GDM1 (cell line): ENCODE results near the gene MEGF6.
"Not testable (repeated sequence)": the region's sequence is repeated elsewhere in the genome, so short reads cannot be mapped to it uniquely, and the experiment has no call there.

Source experiments
- DNase-seq: peaks from one replicate; lab custom pipeline; 2025; lab: John Stamatoyannopoulos, UW

Gene MEGF6

DNA sequence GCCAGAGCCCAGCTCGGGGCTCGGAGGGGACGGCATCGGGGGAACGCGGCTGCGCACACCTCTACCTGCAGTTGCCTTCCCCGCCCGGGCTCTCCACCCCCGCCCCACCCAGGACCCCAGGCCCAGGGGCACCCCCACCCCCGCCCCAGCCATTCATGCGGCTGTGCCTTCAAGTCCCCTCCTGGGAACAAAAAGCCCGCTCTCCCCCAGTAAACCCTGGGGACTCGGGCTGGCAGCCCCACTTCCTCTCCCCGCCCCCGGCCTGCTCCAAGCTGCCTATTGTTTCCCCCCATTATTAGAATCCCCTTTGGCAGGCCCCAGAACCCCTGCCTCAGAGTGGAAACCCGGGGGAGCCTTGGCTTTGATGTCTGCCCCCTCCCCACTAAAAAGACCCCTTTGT, 18.0 kb downstream of the MEGF6 start:
- no peak for DNase-seq

DNA sequence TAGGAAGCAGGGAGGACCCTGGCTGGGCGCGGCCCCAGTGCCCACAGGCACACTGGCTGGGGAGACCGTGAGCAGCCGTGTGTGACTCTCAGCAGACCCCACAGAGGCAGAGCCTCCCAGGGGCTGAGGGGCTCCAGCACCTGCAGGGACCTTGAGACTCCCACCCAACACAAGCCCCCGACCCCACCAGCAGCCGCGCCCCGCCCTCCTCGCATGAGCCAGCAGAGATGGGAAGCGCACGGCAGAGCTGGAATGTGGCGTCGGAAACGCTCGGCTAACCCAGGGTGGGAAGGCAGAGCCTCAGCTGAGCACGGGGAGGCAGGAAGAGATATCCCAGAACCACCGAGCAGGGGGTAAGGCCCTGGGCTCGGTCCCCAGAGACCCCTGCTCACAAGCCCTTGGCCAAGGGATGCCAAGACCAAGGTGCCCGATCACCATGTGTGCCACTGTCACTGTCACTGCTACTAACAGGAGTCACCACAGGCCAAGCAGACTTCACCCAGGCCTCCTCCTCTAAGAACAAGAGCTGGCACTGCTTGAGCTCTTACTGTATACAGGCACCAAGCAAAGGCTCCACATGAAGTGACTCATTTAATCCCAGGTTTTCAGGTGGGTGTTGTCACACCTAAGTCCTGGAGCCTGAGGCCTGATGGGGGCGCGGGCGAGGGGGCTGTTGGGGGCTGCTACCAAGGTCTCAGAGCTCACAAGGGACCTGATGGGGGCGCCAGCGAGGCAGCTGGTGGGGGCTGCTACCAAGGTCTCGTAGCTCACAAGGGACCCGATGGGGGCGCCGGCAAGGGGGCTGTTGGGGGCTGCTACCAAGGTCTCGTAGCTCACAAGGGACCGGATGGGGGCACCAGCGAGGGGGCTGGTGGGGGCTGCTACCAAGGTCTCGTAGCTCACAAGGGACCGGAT, 20.1 kb downstream of the MEGF6 start:
- DNase-seq = no peak

DNA sequence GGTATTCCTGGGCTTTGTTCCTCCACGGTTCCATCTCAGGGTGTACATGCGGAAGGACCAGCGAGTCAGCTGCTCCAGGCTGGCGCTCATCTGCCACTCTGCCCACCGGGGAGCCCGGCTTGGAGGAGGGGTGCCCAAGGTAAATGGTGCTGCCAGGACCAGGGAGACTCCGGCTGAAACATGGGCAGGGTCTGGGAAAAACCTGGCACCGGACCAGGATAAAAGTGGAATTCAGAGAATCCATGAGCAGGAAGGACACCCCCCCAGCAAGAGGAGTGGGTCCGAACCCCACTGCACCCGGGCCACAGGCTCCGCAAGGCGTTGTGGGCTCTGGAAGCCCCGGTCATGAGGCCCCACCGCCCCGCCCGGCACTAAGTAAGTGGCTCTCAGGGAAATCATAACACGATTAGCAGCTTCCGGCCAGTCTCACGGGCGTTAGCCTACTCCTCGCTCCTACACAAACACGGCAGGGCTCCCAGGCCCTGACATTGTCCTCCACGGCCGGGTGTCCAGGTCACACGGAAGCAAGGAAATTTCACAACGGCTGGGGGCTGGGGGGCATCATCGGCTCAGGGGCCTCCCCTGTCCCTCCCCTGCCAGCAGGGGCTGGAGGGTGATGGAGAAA, 21.1 kb downstream of the MEGF6 start:
- no peak for DNase-seq

DNA sequence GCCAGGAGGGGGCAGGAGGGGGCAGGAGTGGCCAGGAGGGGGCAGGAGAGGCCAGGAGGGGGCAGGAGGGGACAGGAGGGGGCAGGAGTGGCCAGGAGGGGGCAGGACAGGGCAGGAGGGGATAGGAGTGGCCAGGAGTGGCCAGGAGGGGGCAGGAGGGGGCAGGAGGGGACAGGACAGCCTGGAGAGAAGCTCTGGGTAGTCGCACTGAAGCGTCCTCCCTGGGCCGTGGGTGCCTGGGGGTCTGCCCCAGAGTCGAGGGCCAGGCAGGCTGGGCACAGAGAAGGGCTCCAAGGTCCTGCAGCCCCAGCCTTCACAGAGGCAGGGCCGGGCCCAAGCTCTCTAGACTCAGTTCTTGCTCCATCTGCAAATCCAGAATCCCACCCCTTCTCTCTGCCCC, 22.9 kb downstream of the MEGF6 start:
- no peak for DNase-seq

DNA sequence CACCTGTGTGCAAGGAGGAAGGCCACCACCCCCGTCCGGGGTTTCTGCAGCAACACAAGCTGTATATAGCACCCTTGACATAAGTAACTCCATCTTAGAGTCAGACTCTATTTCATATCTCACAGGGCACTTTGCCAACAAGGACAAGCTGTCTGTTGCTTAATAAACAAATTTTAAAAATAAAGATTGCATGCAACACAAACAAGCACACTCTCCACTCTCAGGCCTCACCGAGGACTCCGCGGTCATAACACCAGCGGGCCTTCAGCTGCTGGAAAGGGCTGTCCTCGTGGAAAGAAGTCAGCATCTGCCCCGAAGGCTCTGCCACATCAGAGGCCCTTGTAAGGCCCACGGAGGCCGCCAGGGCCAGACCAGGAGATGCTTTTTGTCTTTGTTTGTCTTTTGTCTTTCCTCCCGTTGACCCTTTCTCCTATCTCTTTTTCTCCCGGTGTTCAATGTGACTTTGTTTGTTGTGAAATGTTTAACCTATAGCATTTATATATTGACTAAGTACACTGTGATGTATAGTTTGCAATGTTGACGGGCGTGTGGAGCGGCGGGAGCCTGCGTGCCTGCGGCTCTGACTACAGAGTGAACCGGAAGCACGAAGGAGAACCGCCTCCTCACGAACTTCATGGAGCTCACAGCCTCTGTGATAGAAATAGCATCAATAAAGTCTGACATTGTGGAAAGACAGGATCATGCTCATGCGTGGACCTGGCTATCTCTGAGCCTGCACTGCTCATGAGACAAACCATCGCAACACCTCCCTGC, 24.1 kb downstream of the MEGF6 start:
- no peak for DNase-seq

DNA sequence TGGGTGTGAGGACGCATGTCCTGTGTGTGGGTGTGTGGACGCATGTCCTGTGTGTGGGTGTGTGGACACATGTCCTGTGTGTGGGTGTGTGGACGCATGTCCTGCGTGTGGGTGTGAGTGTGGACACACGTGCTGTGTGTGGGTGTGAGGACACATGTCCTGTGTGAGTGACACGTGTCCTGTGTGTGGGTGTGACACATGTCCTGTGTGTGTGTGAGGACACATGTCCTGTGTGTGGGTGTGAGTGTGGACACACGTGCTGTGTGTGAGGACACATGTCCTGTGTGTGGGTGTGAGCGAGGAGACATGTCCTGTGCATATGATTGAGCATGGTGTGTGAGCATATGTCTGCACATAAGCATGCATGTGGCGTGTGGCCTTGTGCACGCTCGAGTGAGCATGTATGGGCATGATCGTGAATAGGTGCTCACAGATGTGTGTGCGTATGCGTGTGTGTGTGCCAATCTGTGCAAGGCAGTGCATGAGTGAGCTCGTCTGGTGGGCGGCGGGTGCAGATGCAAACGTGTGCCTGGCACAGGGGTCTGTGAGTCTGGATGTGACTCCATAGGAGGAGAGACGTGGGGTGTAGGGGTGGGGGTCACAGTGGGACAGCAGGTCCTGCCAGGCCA, 25.3 kb downstream of the MEGF6 start:
- no peak for DNase-seq

DNA sequence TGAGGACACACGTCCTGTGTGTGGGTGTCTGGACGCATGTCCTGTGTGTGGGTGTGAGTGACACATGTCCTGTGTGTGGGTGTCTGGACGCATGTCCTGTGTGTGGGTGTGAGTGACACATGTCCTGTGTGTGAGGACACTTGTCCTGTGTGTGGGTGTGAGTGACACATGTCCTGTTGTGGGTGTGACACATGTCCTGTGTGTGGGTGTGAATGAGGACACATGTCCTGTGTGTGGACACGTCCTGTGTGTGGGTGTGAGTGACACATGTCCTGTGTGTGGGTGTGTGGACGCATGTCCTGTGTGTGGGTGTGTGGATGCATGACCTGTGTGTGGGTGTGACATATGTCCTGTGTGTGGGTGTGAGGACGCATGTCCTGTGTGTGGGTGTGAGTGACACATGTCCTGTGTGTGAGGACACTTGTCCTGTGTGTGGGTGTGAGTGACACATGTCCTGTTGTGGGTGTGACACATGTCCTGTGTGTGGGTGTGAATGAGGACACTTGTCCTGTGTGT, 25.9 kb downstream of the MEGF6 start:
- not testable (repeated sequence) for DNase-seq

DNA sequence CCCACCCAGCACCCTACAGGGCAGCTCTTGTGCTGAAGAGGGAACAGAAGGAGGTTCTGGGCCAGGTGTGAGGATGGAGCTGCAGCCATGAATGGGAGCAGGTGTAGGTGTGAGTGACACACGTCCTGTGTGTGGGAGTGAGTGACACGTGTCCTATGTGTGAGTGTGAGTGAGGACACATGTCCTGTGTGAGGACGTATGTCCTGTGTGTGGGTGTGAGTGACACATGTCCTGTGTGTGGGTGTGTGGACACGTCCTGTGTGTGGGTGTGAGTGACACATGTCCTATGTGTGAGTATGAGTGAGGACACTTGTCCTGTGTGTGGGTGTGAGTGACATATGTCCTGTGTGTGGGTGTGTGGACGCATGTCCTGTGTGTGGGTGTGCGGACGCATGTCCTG, 26.4 kb downstream of the MEGF6 start:
- DNase-seq = no peak

DNA sequence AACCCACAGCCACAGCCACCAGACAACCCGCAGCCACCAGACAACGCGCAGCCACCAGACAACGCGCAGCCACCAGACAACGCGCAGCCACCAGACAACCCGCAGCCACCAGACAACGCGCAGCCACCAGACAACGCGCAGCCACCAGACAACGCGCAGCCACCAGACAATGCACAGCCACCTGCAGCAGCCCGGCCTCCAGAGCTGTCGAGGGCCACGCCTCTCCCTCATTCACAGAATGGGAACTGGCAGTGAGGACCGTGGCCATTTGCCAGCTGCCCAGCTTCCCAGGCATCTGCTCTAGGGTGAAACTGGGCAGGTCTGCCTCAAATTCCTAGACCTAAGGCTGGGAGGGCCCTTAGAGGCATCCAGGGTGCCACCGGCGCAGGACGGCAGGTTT, 27.6 kb downstream of the MEGF6 start:
- not testable (repeated sequence) for DNase-seq

DNA sequence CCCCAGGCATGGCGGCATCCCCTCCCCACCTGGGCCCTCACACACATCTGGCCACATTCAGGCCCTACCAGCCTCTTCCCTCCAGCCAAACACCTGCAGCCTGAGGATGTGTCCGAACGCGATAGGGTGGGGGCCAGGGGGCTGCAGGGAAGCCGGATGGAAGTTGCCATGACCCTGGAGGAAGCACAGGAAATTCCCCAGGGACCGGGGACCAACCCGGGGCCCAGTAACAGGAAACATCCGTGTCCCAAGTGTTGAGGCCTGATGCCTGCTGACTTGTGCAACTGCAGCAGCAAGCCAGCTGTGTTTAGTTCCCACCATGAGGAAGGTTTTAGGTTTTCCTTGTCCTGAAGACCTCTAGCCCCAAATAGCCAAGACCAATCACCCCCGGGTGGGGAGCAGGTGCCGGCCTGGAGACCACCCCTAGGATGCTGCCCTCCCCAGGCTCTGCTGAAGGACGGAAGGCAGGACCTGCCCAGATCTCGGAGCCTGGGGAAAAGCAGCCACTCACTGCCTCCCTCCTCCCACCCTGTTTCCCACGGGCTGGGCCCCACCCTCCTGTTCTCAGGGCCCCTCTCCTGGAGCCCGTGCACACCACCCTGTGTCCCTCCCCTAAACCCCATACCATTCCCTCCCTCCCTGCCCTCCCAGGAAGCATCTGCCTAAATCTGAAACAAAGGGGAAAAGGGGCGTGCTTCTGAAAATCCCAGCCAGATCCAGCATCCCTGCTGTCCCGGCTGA, 29.8 kb downstream of the MEGF6 start:
- DNase-seq = no peak

DNA sequence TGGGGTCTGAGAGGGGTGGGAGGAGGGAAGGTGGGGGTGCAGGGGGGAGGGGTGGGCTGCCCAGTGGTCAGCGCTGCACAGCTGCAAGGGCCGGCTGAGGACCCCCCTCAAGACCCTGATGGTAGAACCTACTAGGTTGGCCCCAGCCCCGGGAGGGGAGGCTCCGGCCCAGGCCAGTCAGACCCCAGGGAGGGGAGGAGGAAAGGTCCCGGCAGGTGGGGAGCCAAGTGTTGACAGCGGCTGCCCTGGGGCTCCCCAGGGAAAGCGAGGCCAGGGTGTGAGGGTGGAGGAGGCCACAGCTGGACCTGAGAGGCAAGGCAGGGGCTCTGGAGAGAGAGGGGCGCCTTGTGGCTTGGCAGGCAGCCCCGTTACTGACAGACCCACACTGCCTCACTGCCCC, 31.1 kb downstream of the MEGF6 start:
- DNase-seq = no peak

DNA sequence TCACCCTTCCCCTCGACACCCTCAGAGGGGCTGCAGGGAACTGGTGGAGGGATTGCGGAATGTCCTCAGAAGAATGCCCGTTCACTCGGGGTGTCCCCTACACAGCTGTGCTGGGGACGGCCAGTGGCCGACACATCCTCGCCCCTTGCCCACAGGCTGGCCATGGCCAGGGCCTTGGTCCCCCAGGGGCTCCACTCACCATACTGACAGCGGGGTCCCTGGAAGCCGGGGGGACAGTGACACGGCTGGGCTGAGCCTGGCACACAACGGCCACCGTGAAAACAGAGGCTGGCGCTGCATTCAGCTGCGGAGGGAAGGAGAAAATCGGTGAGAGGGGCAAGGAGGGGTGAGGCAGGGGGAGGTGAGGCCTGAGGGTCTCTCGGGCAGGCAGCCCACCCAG, 31.7 kb downstream of the MEGF6 start:
- no peak for DNase-seq

DNA sequence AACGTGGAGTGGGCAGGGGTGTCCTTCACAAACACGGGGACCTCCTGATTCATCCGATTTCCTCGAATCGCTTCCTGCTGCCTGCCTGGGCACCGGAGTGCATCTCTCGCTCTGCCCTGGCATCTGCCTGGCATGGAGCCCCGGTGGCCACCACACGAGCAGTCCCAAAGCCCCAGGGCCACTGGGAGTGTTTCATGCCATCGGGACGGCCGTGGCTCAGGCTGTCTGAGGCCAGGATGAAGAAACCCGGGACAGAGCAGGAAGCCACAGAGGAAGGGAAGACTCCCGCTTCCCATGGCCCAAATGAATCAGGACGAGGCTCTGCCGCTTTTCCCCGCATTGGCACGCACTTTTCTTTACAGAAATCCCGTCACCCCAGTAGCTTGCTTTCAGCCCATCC, 32.4 kb downstream of the MEGF6 start:
- no peak for DNase-seq

DNA sequence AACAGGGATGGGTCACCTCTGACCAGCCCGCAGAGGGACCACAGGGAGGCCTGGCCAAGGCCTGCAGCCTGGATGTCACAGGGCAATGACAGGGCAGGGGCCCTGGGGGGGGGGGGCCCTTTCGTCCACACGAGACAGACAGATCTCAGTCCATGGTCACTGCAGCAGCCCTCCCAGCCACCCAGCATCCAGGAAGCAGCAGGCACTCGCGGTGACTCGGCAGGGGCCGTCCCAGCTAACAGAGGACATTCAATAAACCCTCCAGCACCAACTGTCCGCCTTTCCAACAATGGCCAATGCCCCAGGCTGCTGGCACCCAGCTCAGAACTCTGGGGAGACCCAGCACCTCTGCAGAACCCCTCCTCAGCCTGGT, 32.9 kb downstream of the MEGF6 start:
- DNase-seq = no peak

DNA sequence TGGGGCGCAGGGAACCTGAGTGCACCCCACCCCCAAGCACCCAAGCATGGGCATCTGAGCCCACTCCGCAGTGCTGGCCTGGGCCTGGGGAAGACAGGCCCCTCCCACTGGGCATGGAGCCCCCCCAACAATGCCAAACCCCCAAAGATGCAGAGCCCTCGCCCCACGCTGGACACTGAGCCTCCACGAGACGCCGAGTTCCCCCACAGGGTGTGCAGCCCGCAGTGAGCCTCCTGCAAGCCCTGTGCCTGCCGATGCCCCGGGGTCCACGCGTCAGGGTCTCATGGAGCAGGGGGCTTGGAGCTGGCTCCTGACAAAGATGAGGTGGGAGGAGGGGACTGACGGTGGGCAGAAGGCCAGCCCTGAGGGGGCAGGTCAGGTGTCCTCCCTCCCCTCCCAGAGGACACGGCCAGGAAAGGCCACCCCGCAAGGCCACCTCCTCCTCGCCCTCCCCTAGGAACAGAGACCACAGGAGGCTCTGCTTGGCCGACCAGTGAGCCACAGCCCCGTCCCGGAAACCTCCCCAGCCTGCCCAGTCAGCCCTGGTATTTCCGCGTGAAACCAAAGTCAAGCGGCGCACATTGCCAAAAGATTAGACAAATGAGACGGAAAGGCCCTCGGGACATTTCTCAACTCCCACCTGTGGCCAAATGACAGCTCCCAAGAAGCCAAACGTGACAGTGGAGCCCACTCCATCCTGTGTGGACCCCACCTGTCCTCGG, 33.4 kb downstream of the MEGF6 start:
- no peak for DNase-seq

DNA sequence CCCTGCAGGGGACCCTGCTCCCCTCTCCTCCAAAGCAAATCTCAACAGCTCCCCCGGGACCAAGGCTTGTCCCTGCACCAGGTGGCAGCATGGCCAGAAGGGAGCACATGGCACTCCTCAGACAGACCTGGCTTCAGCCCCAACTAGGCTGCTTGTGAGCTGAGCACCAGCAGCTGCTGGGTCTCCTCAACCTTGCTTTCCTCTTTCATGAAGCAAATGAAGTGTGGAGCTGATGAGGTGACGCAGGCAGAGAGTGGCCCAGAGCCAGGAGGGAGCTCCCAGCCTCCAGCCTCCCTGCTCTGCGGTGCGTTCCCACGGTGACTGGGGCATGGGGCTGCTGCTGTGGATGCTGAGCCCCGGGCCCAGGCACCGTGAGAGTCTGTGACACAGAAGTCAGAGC, 34.0 kb downstream of the MEGF6 start:
- no peak for DNase-seq

DNA sequence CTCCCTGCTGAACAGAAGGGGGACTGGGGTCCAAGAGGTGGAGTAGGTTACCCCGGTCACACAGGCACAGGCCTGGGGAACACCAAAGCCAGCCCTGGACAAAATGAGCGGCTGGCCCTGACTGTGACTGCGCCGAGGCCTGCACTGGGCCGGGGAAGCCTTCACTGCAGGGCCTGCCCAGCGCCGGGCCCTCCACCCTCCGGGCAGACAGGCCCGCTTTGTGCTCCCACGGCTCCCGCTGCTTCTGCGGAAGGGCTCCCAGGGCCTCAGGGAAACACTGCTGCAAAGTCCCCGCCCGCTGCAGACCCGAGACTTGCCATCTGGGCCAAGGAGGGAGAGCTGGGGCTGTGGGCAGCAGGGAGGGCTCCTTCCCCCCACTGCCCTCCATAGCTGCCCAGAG, 35.3 kb downstream of the MEGF6 start:
- DNase-seq = no peak

DNA sequence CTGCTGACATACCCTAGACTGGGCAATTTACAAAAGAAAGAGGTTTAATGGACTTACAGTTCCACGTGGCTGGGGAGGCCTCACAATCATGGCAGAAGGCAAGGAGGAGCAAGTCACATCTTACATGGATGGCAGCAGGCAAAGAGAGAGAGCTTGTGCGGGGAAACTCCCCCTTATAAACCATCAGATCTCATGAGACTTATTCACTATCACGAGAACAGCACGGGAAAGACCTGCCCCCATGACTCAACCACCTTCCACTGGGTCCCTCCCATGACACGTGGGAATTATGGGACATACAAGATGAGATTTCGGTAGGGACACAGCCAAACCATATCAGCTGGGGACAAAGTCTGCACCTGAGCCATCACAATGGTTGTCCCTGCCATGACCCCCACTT, 35.8 kb downstream of the MEGF6 start:
- DNase-seq = not testable (repeated sequence)

DNA sequence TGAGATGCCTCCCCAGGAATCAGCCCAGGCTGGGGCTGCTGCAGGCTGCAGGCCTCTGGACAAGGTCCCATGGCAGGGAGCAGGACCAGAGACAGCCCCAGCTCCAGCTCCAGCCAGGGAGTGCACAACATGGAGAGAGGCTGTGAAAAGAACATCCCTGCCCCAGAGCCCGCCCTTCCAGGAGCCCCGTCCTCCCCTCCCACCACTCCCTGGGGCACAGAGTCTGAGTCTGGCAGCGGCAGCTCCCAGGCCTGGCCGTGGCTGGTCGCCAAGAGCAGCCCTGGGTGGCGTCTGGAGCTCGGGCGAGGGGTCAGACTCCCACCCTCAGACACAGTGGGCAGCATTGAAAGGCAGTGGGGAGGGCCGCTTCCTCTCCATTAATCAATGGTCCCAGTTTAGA, 37.8 kb downstream of the MEGF6 start:
- no peak for DNase-seq

DNA sequence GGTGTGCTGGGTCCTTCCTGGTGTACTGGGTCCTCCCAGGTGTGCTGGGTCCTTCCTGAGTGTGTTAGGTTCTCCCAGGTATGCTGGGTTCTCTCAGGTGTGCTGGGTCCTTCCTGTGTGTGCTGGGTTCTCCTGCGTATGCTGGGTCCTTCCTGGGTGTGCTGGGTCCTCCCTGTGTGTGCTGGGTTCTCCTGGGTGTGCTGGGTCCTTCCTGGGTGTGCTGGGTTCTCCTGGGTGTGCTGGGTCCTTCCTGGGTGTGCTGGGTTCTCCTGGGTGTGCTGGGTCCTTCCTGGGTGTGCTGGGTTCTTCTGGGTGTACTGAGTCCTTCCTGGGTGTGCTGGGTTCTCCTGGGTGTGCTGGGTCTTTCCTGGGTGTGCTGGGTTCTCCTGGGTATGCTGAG, 38.7 kb downstream of the MEGF6 start:
- not testable (repeated sequence) for DNase-seq

DNA sequence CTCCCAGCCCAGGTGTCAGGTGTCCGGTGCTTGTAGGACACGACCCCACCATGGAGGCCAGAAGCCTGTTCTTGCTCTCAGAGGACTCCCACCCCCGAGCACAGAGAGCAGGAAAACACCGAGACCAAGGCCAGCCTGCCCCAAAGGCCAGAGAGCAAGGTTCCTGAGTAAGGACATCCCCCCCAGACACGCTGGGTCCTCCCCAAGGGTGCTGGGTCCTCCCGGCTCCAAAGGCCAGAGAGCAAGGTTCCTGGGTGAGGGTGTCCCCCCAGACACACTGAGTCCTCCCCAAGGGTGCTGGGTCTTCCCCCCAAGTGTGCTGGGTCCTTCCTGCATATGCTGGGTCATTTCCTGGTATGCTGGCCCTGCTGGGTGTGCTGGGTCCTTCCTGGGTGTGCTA, 40.0 kb downstream of the MEGF6 start:
- DNase-seq = no peak
